HG02981 (cell line): ENCODE results near the gene OOSP4B.
"Not testable (repeated sequence)": the region's sequence is repeated elsewhere in the genome, so short reads cannot be mapped to it uniquely, and the experiment has no call there.

Experiments used
- ATAC-seq: cut with Tn5 transposase; IDR thresholded peaks from one replicate; pipeline ENCODE4 v1.9.1; 2021; ENCODE audit warnings: mild to moderate bottlenecking, moderate library complexity; ENCODE audit not compliant: unreplicated experiment

Gene OOSP4B

GRCh38 chr11:60059052-60059451 is 42.1 kb downstream of the OOSP4B start:
- no peak for ATAC-seq

DNA sequence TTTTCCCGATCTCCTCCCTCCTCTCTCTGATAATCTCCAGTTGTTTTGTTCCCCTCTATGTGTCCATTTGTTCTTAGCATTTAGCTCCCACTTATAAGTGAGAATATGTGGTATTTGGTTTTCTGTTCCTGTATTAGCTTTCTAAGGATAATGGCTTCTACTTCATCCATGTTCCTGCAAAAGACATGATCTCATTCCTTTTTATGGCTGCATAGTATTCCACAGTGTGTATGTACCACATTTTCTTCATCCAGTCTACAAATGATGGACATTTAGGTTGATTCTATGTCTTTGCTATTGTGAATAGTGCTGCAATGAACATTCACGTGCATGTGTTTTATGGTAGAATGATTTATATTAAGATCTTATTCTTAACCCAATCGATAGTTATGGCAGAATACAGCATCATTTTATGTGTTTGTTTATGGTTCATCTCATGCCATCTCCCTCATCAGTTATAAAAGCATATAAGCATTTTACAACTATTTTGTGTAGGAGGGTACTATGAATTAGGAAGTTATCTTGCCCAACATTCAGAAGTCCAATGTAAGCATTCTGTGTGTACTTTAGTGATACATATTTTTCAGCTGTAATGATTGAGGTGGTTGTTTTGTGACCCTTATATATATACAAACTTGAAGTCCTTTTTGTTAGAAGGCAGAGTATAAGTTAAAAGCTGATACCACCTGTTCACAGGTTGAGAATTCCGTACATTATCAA is 42.7 kb downstream of the OOSP4B start:
- no peak for ATAC-seq

GRCh38 chr11:60064111-60064510 is 47.1 kb downstream of the OOSP4B start:
- ATAC-seq: no peak

DNA sequence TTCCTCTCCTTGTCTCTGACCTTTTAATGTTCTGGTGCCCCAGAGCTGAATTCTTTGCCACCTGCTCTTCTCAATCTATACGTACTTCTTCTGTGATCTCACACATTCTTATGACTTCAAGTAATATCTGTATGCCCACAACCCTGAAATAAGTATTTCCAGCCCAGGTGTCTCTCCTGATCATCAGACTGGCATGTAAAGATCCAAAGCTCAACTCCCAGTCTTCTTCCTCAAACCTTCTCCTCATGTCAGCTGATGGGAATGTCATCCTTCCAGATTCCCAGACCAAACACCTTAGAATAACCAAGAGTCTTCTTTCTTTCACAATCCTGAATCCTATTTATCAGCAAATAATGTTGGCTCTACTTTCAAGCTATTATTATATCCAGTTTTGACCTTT is 48.8 kb downstream of the OOSP4B start:
- ATAC-seq: no peak

GRCh38 chr11:60069450-60069849 is 52.5 kb downstream of the OOSP4B start:
- ATAC-seq: no peak

GRCh38 chr11:60071644-60072043 is 54.7 kb downstream of the OOSP4B start:
- not testable (repeated sequence) for ATAC-seq

GRCh38 chr11:60077216-60077817 is 60.3 kb downstream of the OOSP4B start:
- ATAC-seq: no peak

- no peak for ATAC-seq
Observed at GRCh38 chr11:60077981-60078380, 61.0 kb downstream of the OOSP4B start.

GRCh38 chr11:60078745-60079144 is 61.8 kb downstream of the OOSP4B start:
- no peak for ATAC-seq

DNA sequence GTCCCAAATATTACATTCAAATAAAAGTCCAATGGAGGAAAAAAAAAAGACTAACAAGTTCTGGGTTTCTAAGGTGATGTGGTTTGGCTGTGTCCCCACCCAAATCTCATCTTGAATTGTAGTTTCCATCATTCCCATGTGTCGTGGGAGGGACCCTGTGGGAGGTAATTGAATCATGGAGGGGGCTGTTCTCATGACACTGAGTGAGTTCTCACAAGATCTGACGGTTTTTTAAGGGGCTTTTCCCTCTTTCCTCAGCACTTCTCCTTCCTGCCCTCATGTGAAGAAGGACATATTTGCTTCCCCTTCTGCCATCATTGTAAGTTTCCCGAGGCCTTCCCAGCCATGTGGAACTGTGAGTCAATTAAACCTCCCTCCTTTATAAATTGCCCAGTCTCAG is 63.6 kb downstream of the OOSP4B start:
- no peak for ATAC-seq
